ENCODE measurements around the gene TTC3. TPM values are rescaled to one million over a fixed set of nuclear protein-coding genes. Genes with fewer than 3 reads are reported as not detected.

TTC3 gene
- total RNA-seq, 1 experiment from 2014 or later: 121 TPM

GRCh38 chr21:37195610-37196009 lies 122.6 kb downstream of the TTC3 start:
- no peak overlapping the region for H3K9ac ChIP-seq (ENCODE audit: low read length)
- H3K36me3 ChIP-seq (ENCODE audit: low read depth, low read length): peaks cover 55% of the 10 kb centered on the region
- no peaks in the 10 kb centered on the region for H4K20me1 ChIP-seq (ENCODE audit: low read length)
- ChIA-PET CTCF (interaction anchor here (0.6 kb wide), 1 partner anchor 20 kb away, joined by 10 read pairs; no protein-coding TSS in a partner anchor), POLR2A (ENCODE audit: unreplicated experiment) (no interaction called here)
- H3K79me2 ChIP-seq (ENCODE audit: low read length): no peaks in the 10 kb centered on the region
- peaks cover 3% of the 10 kb centered on the region for H3F3A ChIP-seq (ENCODE audit: low read length, unreplicated experiment)
- no peak overlapping the region for H3K4me3 ChIP-seq (ENCODE audit: low read length)
- no peaks in the 10 kb centered on the region for H3K27me3 ChIP-seq (ENCODE audit: low read length)
- no peak overlapping the region for H2AFZ ChIP-seq (ENCODE audit: low read length)
- no peaks in the 10 kb centered on the region for H3K9me3 ChIP-seq (ENCODE audit: low read length)
- no peak overlapping the region for H3K4me2 ChIP-seq (ENCODE audit: low read length)
- peaks cover 30% of the 10 kb centered on the region for H3K4me1 ChIP-seq (ENCODE audit: insufficient read depth, low read length)
- intact Hi-C loops (cut with micrococcal nuclease): loop anchor here (5.0 kb wide), 1 partner anchor 72 kb away; the partner anchor contains the start of gene VPS26C
- no peaks in the 10 kb centered on the region for H3K9me2 ChIP-seq (replicated peaks; ENCODE audit: low read length)
- no peak overlapping the region for H3K27ac ChIP-seq (ENCODE audit: low read length)
- BruUV-seq (replicated peaks): no TSS peak
- no peak for TF ChIP-seq EZH2phosphoT487 (IDR thresholded peaks at IDR 0.05; ENCODE audit: borderline replicate concordance, low read length)
- TF ChIP-seq CTCF (conservative IDR thresholded peaks at IDR 0.05; ENCODE audit: low read depth, low read length): no peak
- TF ChIP-seq EZH2 (IDR thresholded peaks at IDR 0.05; ENCODE audit: low read length, unreplicated experiment): no peak
- no peak for DNase-seq
- ATAC-seq: no peak

- Histone ChIP-seq H3K9me2 (replicated peaks; ENCODE audit: low read length) (no peaks in the 10 kb centered on the region), H3K79me2 (ENCODE audit: low read length) (no peaks in the 10 kb centered on the region), H3K4me2 (ENCODE audit: low read length) (no peak overlapping the region), H3K4me1 (ENCODE audit: insufficient read depth, low read length) (peaks cover 30% of the 10 kb centered on the region), H3K9ac (ENCODE audit: low read length) (no peak overlapping the region), H3F3A (ENCODE audit: low read length, unreplicated experiment) (no peaks in the 10 kb centered on the region), H3K27me3 (ENCODE audit: low read length) (no peaks in the 10 kb centered on the region), H3K4me3 (ENCODE audit: low read length) (no peak overlapping the region), H3K27ac (ENCODE audit: low read length) (no peak overlapping the region), H2AFZ (ENCODE audit: low read length) (no peak overlapping the region), H3K36me3 (ENCODE audit: low read depth, low read length) (peaks cover 60% of the 10 kb centered on the region), H4K20me1 (ENCODE audit: low read length) (no peaks in the 10 kb centered on the region), H3K9me3 (ENCODE audit: low read length) (no peaks in the 10 kb centered on the region)
- ATAC-seq: no peak
- CTCF ChIA-PET: no interaction called here
- intact Hi-C loops (cut with micrococcal nuclease): loop anchor here (5.0 kb wide), 1 partner anchor 70 kb away; the partner anchor contains the start of gene VPS26C
- BruUV-seq (replicated peaks): no TSS peak
- POLR2A ChIA-PET (ENCODE audit: unreplicated experiment): no interaction called here
- no peak for DNase-seq
- TF ChIP-seq EZH2 (IDR thresholded peaks at IDR 0.05; ENCODE audit: low read length, unreplicated experiment) (no peak), EZH2phosphoT487 (IDR thresholded peaks at IDR 0.05; ENCODE audit: borderline replicate concordance, low read length) (no peak)
Measured at GRCh38 chr21:37196847-37197246, 123.8 kb downstream of the TTC3 start.

GRCh38 chr21:37197746-37198145 lies 124.7 kb downstream of the TTC3 start:
- DNase-seq (no peak), ATAC-seq (no peak)
- Histone ChIP-seq H3K9me3 (ENCODE audit: low read length) (no peaks in the 10 kb centered on the region), H4K20me1 (ENCODE audit: low read length) (no peaks in the 10 kb centered on the region), H3F3A (ENCODE audit: low read length, unreplicated experiment) (no peaks in the 10 kb centered on the region), H3K4me3 (ENCODE audit: low read length) (no peak overlapping the region), H3K27me3 (ENCODE audit: low read length) (no peaks in the 10 kb centered on the region), H3K4me2 (ENCODE audit: low read length) (no peak overlapping the region), H3K36me3 (ENCODE audit: low read depth, low read length) (peaks cover 59% of the 10 kb centered on the region), H2AFZ (ENCODE audit: low read length) (no peak overlapping the region), H3K9me2 (replicated peaks; ENCODE audit: low read length) (no peaks in the 10 kb centered on the region), H3K9ac (ENCODE audit: low read length) (no peak overlapping the region), H3K27ac (ENCODE audit: low read length) (no peak overlapping the region), H3K4me1 (ENCODE audit: insufficient read depth, low read length) (peaks cover 30% of the 10 kb centered on the region), H3K79me2 (ENCODE audit: low read length) (no peaks in the 10 kb centered on the region)
- intact Hi-C loops (cut with micrococcal nuclease): loop anchor here (5.0 kb wide), 1 partner anchor 70 kb away; the partner anchor contains the start of gene VPS26C
- ChIA-PET CTCF (no interaction called here), POLR2A (ENCODE audit: unreplicated experiment) (no interaction called here)
- TF ChIP-seq CTCF (conservative IDR thresholded peaks at IDR 0.05; ENCODE audit: low read depth, low read length) (no peak), EZH2phosphoT487 (IDR thresholded peaks at IDR 0.05; ENCODE audit: borderline replicate concordance, low read length) (no peak), EZH2 (IDR thresholded peaks at IDR 0.05; ENCODE audit: low read length, unreplicated experiment) (no peak)
- BruUV-seq (replicated peaks): no TSS peak
